ENCODE measurements around the gene LDHB.
"Not testable (repeated sequence)": the region's sequence is repeated elsewhere in the genome, so short reads cannot be mapped to it uniquely, and the experiment has no call there.

LDHB gene

GRCh38 chr12:21608196-21608595, 49.4 kb downstream of the LDHB start:
- DNase-seq: no peak

GRCh38 chr12:21607701-21608100, 49.9 kb downstream of the LDHB start:
- DNase-seq: no peak

- no peak for DNase-seq
Measured at GRCh38 chr12:21606175-21606574, 51.5 kb downstream of the LDHB start.

- DNase-seq: no peak
Measured at GRCh38 chr12:21604245-21605101, 53.2 kb downstream of the LDHB start, which contains the start of gene GYS2. GYS2 (minus strand) TSS chr12:21604847; CDS start chr12:21604592, 255 bp downstream.

GRCh38 chr12:21602774-21603173, 54.9 kb downstream of the LDHB start:
- no peak for DNase-seq

GRCh38 chr12:21600196-21600595, 57.4 kb downstream of the LDHB start:
- DNase-seq: no peak

- DNase-seq: no peak
Measured at GRCh38 chr12:21599143-21599999, 58.3 kb downstream of the LDHB start.

- no peak for DNase-seq
Measured at GRCh38 chr12:21598651-21599050, 59.0 kb downstream of the LDHB start.

GRCh38 chr12:21595356-21595755, 62.3 kb downstream of the LDHB start:
- DNase-seq: not testable (repeated sequence)

- DNase-seq: no peak
Measured at GRCh38 chr12:21585485-21585884, 72.2 kb downstream of the LDHB start.

Data from anterior cingulate cortex (tissue), 58 donors.